ENCODE results near the gene VANGL1. TPM values are rescaled to one million over a fixed set of nuclear protein-coding genes. Genes with fewer than 3 reads are reported as not detected.

The VANGL1 gene
- total and polyA plus RNA-seq, 4 donors: 1.6 to 10.9 (median 5.4) TPM

GRCh38 chr1:115727706-115728249 lies 86.0 kb downstream of the VANGL1 start:
- H3K4me3 ChIP-seq: no peak overlapping the region
- ATAC-seq (ENCODE audit: insufficient read depth, low FRiP score) (peak; percentile 79), DNase-seq (peak; percentile 89 to 97 (median 96))
- no peaks in the 10 kb centered on the region for H3K9me3 ChIP-seq (ENCODE audit: control insufficient read depth in 4 of 4, insufficient read depth in 3 of 4, low read length in 3 of 4)
- peak overlapping the region in 1 of 2 donors; percentile 63 for H3K9ac ChIP-seq (ENCODE audit: insufficient read depth in 1 of 2, low read length in 2 of 2)
- H3K27ac ChIP-seq (ENCODE audit: low read depth in 1 of 2, low read length in 1 of 2): peak overlapping the region; percentile 11 to 65
- H3K4me1 ChIP-seq (ENCODE audit: control insufficient read depth in 5 of 5, insufficient read depth in 5 of 5, low read length in 5 of 5): peaks cover 0 to 46% (median 9%) of the 10 kb centered on the region in 5 donors
- peaks cover 0 to 7% (median 0%) of the 10 kb centered on the region in 4 donors for H3K36me3 ChIP-seq (ENCODE audit: control insufficient read depth in 4 of 4, insufficient read depth in 4 of 4, low read length in 4 of 4)
- TF ChIP-seq, protein P1, sequence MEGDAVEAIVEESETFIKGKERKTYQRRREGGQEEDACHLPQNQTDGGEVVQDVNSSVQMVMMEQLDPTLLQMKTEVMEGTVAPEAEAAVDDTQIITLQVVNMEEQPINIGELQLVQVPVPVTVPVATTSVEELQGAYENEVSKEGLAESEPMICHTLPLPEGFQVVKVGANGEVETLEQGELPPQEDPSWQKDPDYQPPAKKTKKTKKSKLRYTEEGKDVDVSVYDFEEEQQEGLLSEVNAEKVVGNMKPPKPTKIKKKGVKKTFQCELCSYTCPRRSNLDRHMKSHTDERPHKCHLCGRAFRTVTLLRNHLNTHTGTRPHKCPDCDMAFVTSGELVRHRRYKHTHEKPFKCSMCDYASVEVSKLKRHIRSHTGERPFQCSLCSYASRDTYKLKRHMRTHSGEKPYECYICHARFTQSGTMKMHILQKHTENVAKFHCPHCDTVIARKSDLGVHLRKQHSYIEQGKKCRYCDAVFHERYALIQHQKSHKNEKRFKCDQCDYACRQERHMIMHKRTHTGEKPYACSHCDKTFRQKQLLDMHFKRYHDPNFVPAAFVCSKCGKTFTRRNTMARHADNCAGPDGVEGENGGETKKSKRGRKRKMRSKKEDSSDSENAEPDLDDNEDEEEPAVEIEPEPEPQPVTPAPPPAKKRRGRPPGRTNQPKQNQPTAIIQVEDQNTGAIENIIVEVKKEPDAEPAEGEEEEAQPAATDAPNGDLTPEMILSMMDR (IDR thresholded peaks at IDR 0.05; ENCODE audit: control extremely low read depth, extremely low read depth): no peak
- 25 to 49% methylated on average over 7 of the region's 7 CpGs for WGBS, 2 donors
- no peaks in the 10 kb centered on the region for H3K27me3 ChIP-seq (ENCODE audit: control insufficient read depth in 3 of 3, insufficient read depth in 3 of 3, low read length in 2 of 3)

DNA sequence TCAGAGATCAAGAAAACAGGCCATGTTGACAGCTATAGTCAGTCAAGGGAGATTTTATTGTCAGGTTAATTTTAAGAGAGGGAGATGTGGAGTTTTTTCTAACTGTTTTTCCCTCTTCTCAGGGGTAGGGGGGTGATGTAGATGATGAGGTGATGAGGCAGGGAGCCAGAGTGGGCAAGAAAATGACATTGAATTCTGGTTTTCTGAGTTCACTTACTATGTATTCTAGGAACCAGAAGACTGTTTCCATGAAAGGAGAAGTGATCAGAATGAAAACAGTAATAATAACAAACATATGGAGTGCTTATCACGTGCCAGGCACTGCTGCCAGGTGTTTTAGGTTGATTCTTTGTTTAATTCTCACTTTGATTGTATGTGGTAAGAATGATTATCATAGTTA lies 86.6 kb downstream of the VANGL1 start:
- ATAC-seq (ENCODE audit: insufficient read depth, low FRiP score) (no peak), DNase-seq (peak in 1 of 3 donors; percentile 50)
- Histone ChIP-seq H3K9ac (ENCODE audit: insufficient read depth in 1 of 2, low read length in 2 of 2) (peak overlapping the region in 1 of 2 donors; percentile 63), H3K9me3 (ENCODE audit: control insufficient read depth in 4 of 4, insufficient read depth in 3 of 4, low read length in 3 of 4) (no peaks in the 10 kb centered on the region), H3K36me3 (ENCODE audit: control insufficient read depth in 4 of 4, insufficient read depth in 4 of 4, low read length in 4 of 4) (peaks cover 0 to 7% (median 0%) of the 10 kb centered on the region in 4 donors), H3K27me3 (ENCODE audit: control insufficient read depth in 3 of 3, insufficient read depth in 3 of 3, low read length in 2 of 3) (no peaks in the 10 kb centered on the region), H3K4me1 (ENCODE audit: control insufficient read depth in 5 of 5, insufficient read depth in 5 of 5, low read length in 5 of 5) (peaks cover 0 to 46% (median 9%) of the 10 kb centered on the region in 5 donors), H3K4me3 (no peak overlapping the region), H3K27ac (ENCODE audit: low read depth in 1 of 2, low read length in 1 of 2) (peak overlapping the region in 1 of 2 donors; percentile 65)
- TF ChIP-seq, protein P1 (IDR thresholded peaks at IDR 0.05; ENCODE audit: control extremely low read depth, extremely low read depth): no peak
- WGBS, 2 donors: 62 to 63% methylated on average over 1 of the region's 1 CpG

DNA sequence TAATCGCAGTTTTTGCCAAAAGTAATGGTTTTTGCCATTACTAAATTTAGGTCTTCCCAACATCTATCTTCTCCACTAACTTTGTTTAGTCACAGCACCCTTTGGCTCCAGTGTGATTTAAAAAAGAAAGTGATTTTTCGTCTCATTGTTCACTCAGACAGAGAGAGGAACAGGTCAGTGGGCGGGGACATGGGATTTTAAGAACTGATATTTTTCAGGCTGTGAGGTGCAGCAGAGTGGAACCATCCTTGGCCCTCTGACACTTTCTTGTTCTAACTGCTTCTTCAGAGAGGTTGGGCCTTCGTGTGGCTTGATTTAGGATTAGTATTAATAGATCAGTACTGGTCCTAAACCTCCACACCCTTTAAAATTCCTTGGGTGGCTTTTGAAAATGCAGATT lies 88.0 kb downstream of the VANGL1 start:
- Histone ChIP-seq H3K9ac (ENCODE audit: insufficient read depth in 1 of 2, low read length in 2 of 2) (no peak overlapping the region), H3K27me3 (ENCODE audit: control insufficient read depth in 3 of 3, insufficient read depth in 3 of 3, low read length in 2 of 3) (no peaks in the 10 kb centered on the region), H3K4me1 (ENCODE audit: control insufficient read depth in 5 of 5, insufficient read depth in 5 of 5, low read length in 5 of 5) (peaks cover 0 to 42% (median 9%) of the 10 kb centered on the region in 5 donors), H3K4me3 (no peak overlapping the region), H3K27ac (ENCODE audit: low read depth in 1 of 2, low read length in 1 of 2) (no peak overlapping the region), H3K9me3 (ENCODE audit: control insufficient read depth in 4 of 4, insufficient read depth in 3 of 4, low read length in 3 of 4) (no peaks in the 10 kb centered on the region), H3K36me3 (ENCODE audit: control insufficient read depth in 4 of 4, insufficient read depth in 4 of 4, low read length in 4 of 4) (peaks cover 0 to 7% (median 0%) of the 10 kb centered on the region in 4 donors)
- no peak for ATAC-seq (ENCODE audit: insufficient read depth, low FRiP score)
- 77 to 85% methylated on average over 4 of the region's 4 CpGs for WGBS, 2 donors
- no peak for DNase-seq
- TF ChIP-seq, protein P1 (IDR thresholded peaks at IDR 0.05; ENCODE audit: control extremely low read depth, extremely low read depth): no peak

All from lung (tissue), 12 donors.